B cell (primary cell): Measurements from ENCODE around the gene CHPF2.

Source experiments
- EZH2 ChIP-seq: IDR thresholded peaks from 2 replicates; pipeline ENCODE4 v1.6.1; 2012; ENCODE audit warnings: borderline replicate concordance, low read depth, mild to moderate bottlenecking, moderate library complexity, low read length; ENCODE audit not compliant: insufficient read depth, poor library complexity, severe bottlenecking
- TF ChIP-seq, protein P1 (sequence below): fragments of 200-600 bp; IDR thresholded peaks from one replicate; pipeline ENCODE4 v1.8.0; 2022; ENCODE audit warnings: antibody characterized with exemption, mild to moderate bottlenecking

DNA sequence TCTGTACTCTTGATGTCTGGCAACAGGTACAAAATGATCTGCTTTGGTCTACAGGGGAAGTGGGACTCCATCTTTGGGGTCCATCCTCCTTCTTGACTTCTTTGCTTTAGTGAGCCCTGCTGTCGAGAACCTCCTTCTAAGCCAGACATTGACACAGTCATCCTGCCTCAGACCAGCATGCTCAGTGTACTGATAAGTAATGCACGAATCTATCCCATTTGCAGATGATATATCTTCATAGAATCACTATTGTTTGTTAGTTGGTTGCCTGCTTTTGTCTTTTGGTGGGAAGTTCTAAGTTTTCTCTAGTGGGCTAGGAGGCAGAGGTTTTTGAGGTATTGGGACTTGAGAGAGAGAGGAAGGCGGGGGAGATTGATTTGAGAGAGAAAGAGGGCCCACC, 30.9 kb upstream of the CHPF2 start:
- TF ChIP-seq, protein P1, sequence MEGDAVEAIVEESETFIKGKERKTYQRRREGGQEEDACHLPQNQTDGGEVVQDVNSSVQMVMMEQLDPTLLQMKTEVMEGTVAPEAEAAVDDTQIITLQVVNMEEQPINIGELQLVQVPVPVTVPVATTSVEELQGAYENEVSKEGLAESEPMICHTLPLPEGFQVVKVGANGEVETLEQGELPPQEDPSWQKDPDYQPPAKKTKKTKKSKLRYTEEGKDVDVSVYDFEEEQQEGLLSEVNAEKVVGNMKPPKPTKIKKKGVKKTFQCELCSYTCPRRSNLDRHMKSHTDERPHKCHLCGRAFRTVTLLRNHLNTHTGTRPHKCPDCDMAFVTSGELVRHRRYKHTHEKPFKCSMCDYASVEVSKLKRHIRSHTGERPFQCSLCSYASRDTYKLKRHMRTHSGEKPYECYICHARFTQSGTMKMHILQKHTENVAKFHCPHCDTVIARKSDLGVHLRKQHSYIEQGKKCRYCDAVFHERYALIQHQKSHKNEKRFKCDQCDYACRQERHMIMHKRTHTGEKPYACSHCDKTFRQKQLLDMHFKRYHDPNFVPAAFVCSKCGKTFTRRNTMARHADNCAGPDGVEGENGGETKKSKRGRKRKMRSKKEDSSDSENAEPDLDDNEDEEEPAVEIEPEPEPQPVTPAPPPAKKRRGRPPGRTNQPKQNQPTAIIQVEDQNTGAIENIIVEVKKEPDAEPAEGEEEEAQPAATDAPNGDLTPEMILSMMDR = no peak
- TF ChIP-seq EZH2 = no peak
